ENCODE data around the gene MCCC2. TPM values are rescaled to one million over a fixed set of nuclear protein-coding genes. Genes with fewer than 3 reads are reported as not detected.

MCCC2 gene
- total RNA-seq, 2 experiments from 2014 or later: 34.7 to 61.2 TPM

DNA sequence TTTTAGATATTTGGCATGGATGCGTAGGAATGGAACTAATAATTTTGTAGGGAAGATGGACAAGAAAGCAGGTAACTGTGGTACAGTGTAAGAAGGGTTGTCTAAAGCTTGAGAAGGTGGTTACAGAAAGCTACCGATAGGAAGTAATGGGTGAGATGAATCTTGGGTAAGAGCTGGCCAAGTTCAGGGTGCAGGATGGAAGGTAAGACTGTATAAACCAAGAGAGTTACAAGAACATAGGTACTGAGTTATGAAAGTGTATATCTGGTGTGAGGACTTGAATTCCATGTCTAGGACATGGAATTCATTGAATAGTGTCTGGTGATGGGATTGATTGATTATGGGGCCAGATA is 1.4 kb downstream of the MCCC2 start:
- Histone ChIP-seq H3K9me2 (ENCODE audit: insufficient read depth, low read length) (no peaks in the 10 kb centered on the region), H2AFZ (ENCODE audit: low read length) (no peak overlapping the region), H3K27ac (ENCODE audit: low read depth, low read length, poor library complexity, severe bottlenecking) (no peak overlapping the region), H3K9me3 (ENCODE audit: low read length) (no peaks in the 10 kb centered on the region), H4K20me1 (ENCODE audit: insufficient read depth, low read length) (no peaks in the 10 kb centered on the region), H3K4me3 (ENCODE audit: low read depth, low read length, poor library complexity, severe bottlenecking) (peak overlapping the region; percentile 85), H3K36me3 (ENCODE audit: insufficient read depth, low read length) (peaks cover 6% of the 10 kb centered on the region), H3K4me1 (ENCODE audit: insufficient read depth, low read length, poor library complexity, severe bottlenecking) (peaks cover 19% of the 10 kb centered on the region), H3K4me2 (ENCODE audit: low read length) (peak overlapping the region; percentile 69), H3K79me2 (ENCODE audit: insufficient read depth, low read depth, low read length) (peaks cover 30% of the 10 kb centered on the region; the same call in 1 of the 2 replicates)
- no peak for TF ChIP-seq EZH2phosphoT487 (IDR thresholded peaks at IDR 0.05; ENCODE audit: borderline replicate concordance, low read depth, low read length)
- TF ChIP-seq, protein P1, sequence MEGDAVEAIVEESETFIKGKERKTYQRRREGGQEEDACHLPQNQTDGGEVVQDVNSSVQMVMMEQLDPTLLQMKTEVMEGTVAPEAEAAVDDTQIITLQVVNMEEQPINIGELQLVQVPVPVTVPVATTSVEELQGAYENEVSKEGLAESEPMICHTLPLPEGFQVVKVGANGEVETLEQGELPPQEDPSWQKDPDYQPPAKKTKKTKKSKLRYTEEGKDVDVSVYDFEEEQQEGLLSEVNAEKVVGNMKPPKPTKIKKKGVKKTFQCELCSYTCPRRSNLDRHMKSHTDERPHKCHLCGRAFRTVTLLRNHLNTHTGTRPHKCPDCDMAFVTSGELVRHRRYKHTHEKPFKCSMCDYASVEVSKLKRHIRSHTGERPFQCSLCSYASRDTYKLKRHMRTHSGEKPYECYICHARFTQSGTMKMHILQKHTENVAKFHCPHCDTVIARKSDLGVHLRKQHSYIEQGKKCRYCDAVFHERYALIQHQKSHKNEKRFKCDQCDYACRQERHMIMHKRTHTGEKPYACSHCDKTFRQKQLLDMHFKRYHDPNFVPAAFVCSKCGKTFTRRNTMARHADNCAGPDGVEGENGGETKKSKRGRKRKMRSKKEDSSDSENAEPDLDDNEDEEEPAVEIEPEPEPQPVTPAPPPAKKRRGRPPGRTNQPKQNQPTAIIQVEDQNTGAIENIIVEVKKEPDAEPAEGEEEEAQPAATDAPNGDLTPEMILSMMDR (conservative IDR thresholded peaks at IDR 0.05; ENCODE audit: low read length): no peak
- BruUV-seq (replicated peaks): no TSS peak
- CTCF ChIA-PET (ENCODE audit: unreplicated experiment): no interaction called here
- POLR2A ChIA-PET: interaction anchor here (0.6 kb wide), 1 partner anchor 361 kb away, joined by 3 read pairs; no protein-coding TSS in a partner anchor
- intact Hi-C loops (cut with micrococcal nuclease; ENCODE audit: unreplicated experiment): no loop called here
- DNase-seq (ENCODE audit: low spot score): no peak

DNA sequence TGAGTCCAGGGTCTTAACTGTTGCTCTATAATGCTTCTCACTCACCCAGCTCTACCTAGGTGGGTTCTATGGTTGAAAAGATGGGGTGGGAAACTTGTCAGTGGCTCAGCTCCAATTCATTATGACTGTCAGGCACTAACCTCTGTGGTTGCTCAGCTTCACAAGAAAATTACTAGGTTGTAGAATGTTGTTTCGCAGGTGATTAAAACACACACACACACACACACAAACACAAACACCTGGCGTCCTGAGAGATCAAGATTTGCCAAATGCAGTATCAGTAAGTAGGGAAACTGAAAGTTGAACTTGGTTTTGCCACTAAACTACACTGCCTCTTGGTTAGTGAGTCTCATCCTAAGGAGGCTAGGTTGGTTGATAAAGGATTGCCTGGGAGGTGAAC is 2.8 kb downstream of the MCCC2 start:
- CTCF ChIA-PET (ENCODE audit: unreplicated experiment): no interaction called here
- peak overlapping the region; percentile 15; the same call in 1 of the 2 replicates for H3K4me2 ChIP-seq (ENCODE audit: low read length)

DNA sequence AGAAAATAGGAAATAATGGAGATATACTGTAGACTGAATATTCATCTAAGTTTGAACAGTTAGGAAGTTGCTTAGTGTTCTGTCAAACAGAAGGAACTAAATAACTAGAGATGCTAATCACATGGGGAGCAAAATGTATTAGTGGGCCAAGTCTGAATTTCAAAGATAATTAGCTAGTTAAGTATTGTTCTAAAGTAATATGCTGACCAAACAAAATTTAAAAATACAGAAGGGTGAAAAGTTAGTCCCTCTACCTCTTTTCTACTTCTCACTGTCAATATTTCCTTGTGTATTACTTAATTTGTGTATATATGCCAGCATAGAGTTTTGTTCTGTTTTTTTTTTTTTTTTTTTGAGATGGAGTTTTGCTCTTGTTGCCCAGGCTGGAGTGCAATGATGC is 4.0 kb downstream of the MCCC2 start:
- Histone ChIP-seq H2AFZ (ENCODE audit: low read length) (no peak overlapping the region), H3K9me3 (ENCODE audit: low read length) (no peaks in the 10 kb centered on the region), H3K27ac (ENCODE audit: low read depth, low read length, poor library complexity, severe bottlenecking) (no peak overlapping the region), H3K79me2 (ENCODE audit: insufficient read depth, low read depth, low read length) (peaks cover 30% of the 10 kb centered on the region; the same call in 1 of the 2 replicates), H3K9me2 (ENCODE audit: insufficient read depth, low read length) (no peaks in the 10 kb centered on the region), H3K36me3 (ENCODE audit: insufficient read depth, low read length) (peaks cover 22% of the 10 kb centered on the region), H4K20me1 (ENCODE audit: insufficient read depth, low read length) (no peaks in the 10 kb centered on the region), H3K4me3 (ENCODE audit: low read depth, low read length, poor library complexity, severe bottlenecking) (no peak overlapping the region), H3K4me1 (ENCODE audit: insufficient read depth, low read length, poor library complexity, severe bottlenecking) (peaks cover 19% of the 10 kb centered on the region), H3K4me2 (ENCODE audit: low read length) (no peak overlapping the region)
- intact Hi-C loops (cut with micrococcal nuclease; ENCODE audit: unreplicated experiment): no loop called here
- no TSS peak for BruUV-seq (replicated peaks)
- CTCF ChIA-PET (ENCODE audit: unreplicated experiment): no interaction called here
- POLR2A ChIA-PET: interaction anchor here (0.6 to 1.2 kb wide), 4 partner anchors 9 to 436 kb away, joined by 3 read pairs; no protein-coding TSS in a partner anchor
- no peak for TF ChIP-seq EZH2phosphoT487 (IDR thresholded peaks at IDR 0.05; ENCODE audit: borderline replicate concordance, low read depth, low read length)
- TF ChIP-seq, protein P1 (conservative IDR thresholded peaks at IDR 0.05; ENCODE audit: low read length): no peak
- DNase-seq (ENCODE audit: low spot score): no peak

More for the DNA sequence above, 2.8 kb downstream of the MCCC2 start:
- BruUV-seq (replicated peaks): no TSS peak
- Histone ChIP-seq H3K36me3 (ENCODE audit: insufficient read depth, low read length) (peaks cover 15% of the 10 kb centered on the region), H3K4me1 (ENCODE audit: insufficient read depth, low read length, poor library complexity, severe bottlenecking) (peaks cover 19% of the 10 kb centered on the region), H3K9me3 (ENCODE audit: low read length) (no peaks in the 10 kb centered on the region), H3K27ac (ENCODE audit: low read depth, low read length, poor library complexity, severe bottlenecking) (no peak overlapping the region), H3K79me2 (ENCODE audit: insufficient read depth, low read depth, low read length) (peaks cover 30% of the 10 kb centered on the region; the same call in 1 of the 2 replicates), H4K20me1 (ENCODE audit: insufficient read depth, low read length) (no peaks in the 10 kb centered on the region), H3K9me2 (ENCODE audit: insufficient read depth, low read length) (no peaks in the 10 kb centered on the region), H3K4me3 (ENCODE audit: low read depth, low read length, poor library complexity, severe bottlenecking) (no peak overlapping the region), H2AFZ (ENCODE audit: low read length) (no peak overlapping the region)
- no peak for DNase-seq (ENCODE audit: low spot score)
- POLR2A ChIA-PET: interaction anchor here (0.6 to 1.1 kb wide), 3 partner anchors 10 to 721 kb away, joined by 3 to 4 read pairs (median 4); no protein-coding TSS in a partner anchor
- TF ChIP-seq EZH2phosphoT487 (IDR thresholded peaks at IDR 0.05; ENCODE audit: borderline replicate concordance, low read depth, low read length): no peak
- TF ChIP-seq, protein P1 (conservative IDR thresholded peaks at IDR 0.05; ENCODE audit: low read length): no peak
- intact Hi-C loops (cut with micrococcal nuclease; ENCODE audit: unreplicated experiment): no loop called here
